Immature natural killer cell (primary cell): ENCODE measurements around the gene CCDC92. TPM values are rescaled to one million over a fixed set of nuclear protein-coding genes. Genes with fewer than 3 reads are reported as not detected.

ENCODE experiments used
- DNase-seq, 3 donors: peaks; one replicate each; pipeline ENCODE4 v3.0.0; 2022; ENCODE audit warnings: mixed read lengths in 1 of 3
- H3K27ac Mint-ChIP-seq, 6 donors: one replicate each; pipeline ENCODE4 v1.8.0; 2020; ENCODE audit warnings: mixed read lengths in 6 of 6, mild to moderate bottlenecking in 5 of 6, inconsistent platforms in 4 of 6, moderate library complexity in 3 of 6
- H3K27me3 Mint-ChIP-seq, 3 donors: one replicate each; pipeline ENCODE4 v1.8.0; 2020 to 2021; ENCODE audit warnings: low read depth in 3 of 3, mild to moderate bottlenecking in 3 of 3, mixed read lengths in 3 of 3, moderate library complexity in 3 of 3, inconsistent platforms in 1 of 3
- H3K36me3 Mint-ChIP-seq, 3 donors: one replicate each; pipeline ENCODE4 v1.8.0; 2020; ENCODE audit warnings: mixed read lengths in 3 of 3, inconsistent platforms in 2 of 3, mild to moderate bottlenecking in 2 of 3
- H3K4me1 Mint-ChIP-seq, 2 donors: one replicate each; pipeline ENCODE4 v1.8.0; 2020; ENCODE audit warnings: inconsistent platforms in 2 of 2, mild to moderate bottlenecking in 2 of 2, mixed read lengths in 2 of 2, moderate library complexity in 1 of 2
- H3K4me3 Mint-ChIP-seq, 5 donors: one replicate each; pipeline ENCODE4 v1.8.0; 2020; ENCODE audit warnings: mild to moderate bottlenecking in 5 of 5, mixed read lengths in 5 of 5, inconsistent platforms in 3 of 5, moderate library complexity in 3 of 5
- H3K9me3 Mint-ChIP-seq, 6 donors: one replicate each; pipeline ENCODE4 v1.8.0; 2020; ENCODE audit warnings: mild to moderate bottlenecking in 6 of 6, mixed read lengths in 6 of 6, inconsistent platforms in 4 of 6, moderate library complexity in 3 of 6
- polyA plus RNA-seq, 3 donors: library from polyadenylated mRNA; unstranded; fragments of 300-500 nt; fragmentation: Illumina TruSeq; gene quantifications; one replicate each; pipeline ENCODE4 v1.2.3, GENCODE V29; 2021

The CCDC92 gene
- polyA plus RNA-seq, result 10 to 100 TPM; 24.6 to 44.9 (median 25.1) TPM

GRCh38 chr12:123972457-123973401 is at the start of gene CCDC92, which contains the start of gene ZNF664:
TSS of gene CCDC92 (minus strand) at chr12:123972831. CDS start at chr12:123944305, 28,526 bp downstream.
TSS of gene ZNF664 (plus strand) at chr12:123973215. CDS start at chr12:124012145, 38,930 bp downstream.
- DNase-seq, result peak; percentile 90 to 94 (median 93)
- Mint-ChIP-seq H3K4me3 (peak within 1 kb of the TSS; percentile 93 to 98 (median 97)), H3K27ac (peak within 1 kb of the TSS; percentile 87 to 98 (median 94)), H3K36me3 (peaks cover 3 to 10% (median 6%) of the 10 kb centered on the region in 3 donors), H3K27me3 (peaks cover 7 to 15% (median 7%) of the 10 kb centered on the region in 3 donors), H3K4me1 (peaks cover 31 to 48% of the 10 kb centered on the region in 2 donors), H3K9me3 (peaks cover 0 to 3% (median 0%) of the 10 kb centered on the region in 6 donors)

GRCh38 chr12:124022161-124022560 is 49.5 kb upstream of the CCDC92 start:
- no peaks in the 10 kb centered on the region for H3K9me3 Mint-ChIP-seq
- no peak for DNase-seq
- no peaks in the 10 kb centered on the region for H3K27me3 Mint-ChIP-seq
- H3K36me3 Mint-ChIP-seq, result peaks cover 0 to 1% (median 0%) of the 10 kb centered on the region in 3 donors
- no peaks in the 10 kb centered on the region for H3K4me1 Mint-ChIP-seq
- no peak overlapping the region for H3K27ac Mint-ChIP-seq
- H3K4me3 Mint-ChIP-seq, result no peak overlapping the region

GRCh38 chr12:124021007-124021406 is 48.4 kb upstream of the CCDC92 start:
- no peak for DNase-seq
- Mint-ChIP-seq H3K4me1 (no peaks in the 10 kb centered on the region), H3K27ac (no peak overlapping the region), H3K9me3 (no peaks in the 10 kb centered on the region), H3K36me3 (no peaks in the 10 kb centered on the region), H3K4me3 (no peak overlapping the region), H3K27me3 (no peaks in the 10 kb centered on the region)

- Mint-ChIP-seq H3K4me1 (no peaks in the 10 kb centered on the region), H3K36me3 (no peaks in the 10 kb centered on the region), H3K27me3 (no peaks in the 10 kb centered on the region), H3K4me3 (no peak overlapping the region), H3K9me3 (no peaks in the 10 kb centered on the region), H3K27ac (no peak overlapping the region)
- no peak for DNase-seq
Measured at GRCh38 chr12:124020514-124020949, 47.9 kb upstream of the CCDC92 start.

GRCh38 chr12:124019115-124019514 is 46.5 kb upstream of the CCDC92 start:
- Mint-ChIP-seq H3K4me3 (no peak overlapping the region), H3K9me3 (no peaks in the 10 kb centered on the region), H3K27me3 (no peaks in the 10 kb centered on the region), H3K4me1 (no peaks in the 10 kb centered on the region), H3K27ac (no peak overlapping the region), H3K36me3 (peaks cover 0 to 4% (median 0%) of the 10 kb centered on the region in 3 donors)
- no peak for DNase-seq

GRCh38 chr12:124018539-124018938 is 45.9 kb upstream of the CCDC92 start:
- no peaks in the 10 kb centered on the region for H3K9me3 Mint-ChIP-seq
- no peak overlapping the region for H3K27ac Mint-ChIP-seq
- no peaks in the 10 kb centered on the region for H3K4me1 Mint-ChIP-seq
- peaks cover 0 to 7% (median 5%) of the 10 kb centered on the region in 3 donors for H3K36me3 Mint-ChIP-seq
- no peak overlapping the region for H3K4me3 Mint-ChIP-seq
- H3K27me3 Mint-ChIP-seq, result no peaks in the 10 kb centered on the region
- no peak for DNase-seq

- Mint-ChIP-seq H3K4me1 (no peaks in the 10 kb centered on the region), H3K27me3 (no peaks in the 10 kb centered on the region), H3K27ac (peak overlapping the region in 2 of 6 donors; percentile 8 to 21), H3K36me3 (peaks cover 12 to 22% (median 17%) of the 10 kb centered on the region in 3 donors), H3K4me3 (no peak overlapping the region), H3K9me3 (no peaks in the 10 kb centered on the region)
- no peak for DNase-seq
Measured at GRCh38 chr12:124017064-124017463, 44.4 kb upstream of the CCDC92 start.

- Mint-ChIP-seq H3K4me3 (no peak overlapping the region), H3K9me3 (peaks cover 0 to 1% (median 0%) of the 10 kb centered on the region in 6 donors), H3K27ac (peak overlapping the region in 1 of 6 donors; percentile 19), H3K27me3 (no peaks in the 10 kb centered on the region), H3K36me3 (peaks cover 16 to 29% (median 26%) of the 10 kb centered on the region in 3 donors), H3K4me1 (no peaks in the 10 kb centered on the region)
- no peak for DNase-seq
Measured at GRCh38 chr12:124015494-124016461, 43.1 kb upstream of the CCDC92 start.

GRCh38 chr12:124013073-124013472 is 40.4 kb upstream of the CCDC92 start:
- H3K27me3 Mint-ChIP-seq, result no peaks in the 10 kb centered on the region
- H3K9me3 Mint-ChIP-seq, result peaks cover 0 to 1% (median 0%) of the 10 kb centered on the region in 6 donors
- no peak overlapping the region for H3K4me3 Mint-ChIP-seq
- H3K27ac Mint-ChIP-seq, result no peak overlapping the region
- no peak for DNase-seq
- H3K4me1 Mint-ChIP-seq, result peaks cover 3 to 6% of the 10 kb centered on the region in 2 donors
- H3K36me3 Mint-ChIP-seq, result peaks cover 16 to 34% (median 31%) of the 10 kb centered on the region in 3 donors

GRCh38 chr12:124011435-124012115 is 38.9 kb upstream of the CCDC92 start:
- peaks cover 16 to 34% (median 31%) of the 10 kb centered on the region in 3 donors for H3K36me3 Mint-ChIP-seq
- no peak for DNase-seq
- H3K27ac Mint-ChIP-seq, result no peak overlapping the region
- peaks cover 11 to 19% of the 10 kb centered on the region in 2 donors for H3K4me1 Mint-ChIP-seq
- no peak overlapping the region for H3K4me3 Mint-ChIP-seq
- peaks cover 0 to 1% (median 0%) of the 10 kb centered on the region in 6 donors for H3K9me3 Mint-ChIP-seq
- H3K27me3 Mint-ChIP-seq, result no peaks in the 10 kb centered on the region

GRCh38 chr12:124010687-124011086 is 38.1 kb upstream of the CCDC92 start:
- peaks cover 16 to 37% (median 31%) of the 10 kb centered on the region in 3 donors for H3K36me3 Mint-ChIP-seq
- DNase-seq, result no peak
- H3K9me3 Mint-ChIP-seq, result peaks cover 0 to 1% (median 0%) of the 10 kb centered on the region in 6 donors
- H3K27ac Mint-ChIP-seq, result peak overlapping the region in 1 of 6 donors; percentile 9
- peaks cover 19 to 28% of the 10 kb centered on the region in 2 donors for H3K4me1 Mint-ChIP-seq
- no peak overlapping the region for H3K4me3 Mint-ChIP-seq
- H3K27me3 Mint-ChIP-seq, result no peaks in the 10 kb centered on the region

- Mint-ChIP-seq H3K27me3 (no peaks in the 10 kb centered on the region), H3K36me3 (peaks cover 16 to 39% (median 31%) of the 10 kb centered on the region in 3 donors), H3K4me3 (no peak overlapping the region), H3K27ac (no peak overlapping the region), H3K9me3 (peaks cover 0 to 1% (median 0%) of the 10 kb centered on the region in 6 donors), H3K4me1 (peaks cover 21 to 29% of the 10 kb centered on the region in 2 donors)
- DNase-seq, result no peak
Measured at GRCh38 chr12:124009781-124010180, 37.1 kb upstream of the CCDC92 start.

GRCh38 chr12:124008595-124008994 is 36.0 kb upstream of the CCDC92 start:
- Mint-ChIP-seq H3K27me3 (no peaks in the 10 kb centered on the region), H3K36me3 (peaks cover 16 to 32% (median 27%) of the 10 kb centered on the region in 3 donors), H3K27ac (peak overlapping the region in 3 of 6 donors; percentile 23 to 55 (median 26)), H3K4me3 (no peak overlapping the region), H3K9me3 (peaks cover 0 to 1% (median 0%) of the 10 kb centered on the region in 6 donors), H3K4me1 (peaks cover 21 to 29% of the 10 kb centered on the region in 2 donors)
- DNase-seq, result no peak
